Body of pancreas (tissue), 4 donors: Measurements from ENCODE around the gene NDUFV3. TPM values are rescaled to one million over a fixed set of nuclear protein-coding genes. Genes with fewer than 3 reads are reported as not detected.
"Not testable (repeated sequence)": the region's sequence is repeated elsewhere in the genome, so short reads cannot be mapped to it uniquely, and the experiment has no call there.

Source experiments
- ATAC-seq: fragments of 150-250 bp; one replicate; pipeline ENCODE4 v1.9.1; 2016
- DNase-seq, 4 donors: peaks; one replicate each; pipeline ENCODE4 v3.0.0-alpha.2; 2019
- H3K27ac ChIP-seq, 4 donors: fragments of 200-600 bp; sonication (generic); 1 replicate in 3 of 4; 2 replicates in 1 of 4; pipeline versions ENCODE4 v1.5.1 to v1.6.1; 2016 to 2019; ENCODE audit warnings: mild to moderate bottlenecking in 1 of 4, mixed read lengths in 1 of 4, moderate library complexity in 1 of 4
- H3K27me3 ChIP-seq, 2 donors: fragments of 200-600 bp; sonication (generic); one replicate each; pipeline ENCODE4 v1.6.0; 2016; ENCODE audit warnings: mild to moderate bottlenecking in 1 of 2
- H3K36me3 ChIP-seq, 2 donors: fragments of 200-600 bp; sonication (generic); replicated peaks in 1 of 2; 2 replicates each; pipeline ENCODE4 v1.5.1; 2016; ENCODE audit warnings: low read depth in 2 of 2; ENCODE audit not compliant: insufficient read depth in 1 of 2
- H3K4me1 ChIP-seq: fragments of 200-600 bp; sonication (generic); one replicate; pipeline ENCODE4 v1.6.0; 2016
- H3K4me3 ChIP-seq, 2 donors: fragments of 200-600 bp; sonication (generic); 1 replicate in 1 of 2; 2 replicates in 1 of 2; pipeline ENCODE4 v1.5.1; 2016 to 2019
- H3K9me3 ChIP-seq, 3 donors: fragments of 200-600 bp; sonication (generic); 1 replicate in 2 of 3; 2 replicates in 1 of 3; pipeline ENCODE4 v1.5.1; 2016
- POLR2A ChIP-seq, 3 donors: fragments of 450-650 bp; IDR thresholded peaks; one replicate each; pipeline ENCODE4 v1.6.1; 2016; ENCODE audit warnings: antibody characterized with exemption in 3 of 3, mild to moderate bottlenecking in 2 of 3
- WGBS, 2 donors: methylation state at CpG; one replicate each; pipeline ENCODE4 v1.1.5; 2017; 5-methylcytosine and 5-hydroxymethylcytosine counted together
- intact Hi-C: fragments of 100-400 bp; cut with DNase I; formaldehyde crosslinking; loops from one replicate; pipeline ENCODE4 v1.15.1; 2023
- total RNA-seq, 2 donors: library from RNA; depleted of rRNA; stranded (reverse); fragments of >200 nt; gene quantifications; one replicate each; pipeline ENCODE4 v1.1.0, GENCODE V29; 2016
- TF ChIP-seq, protein P1 (sequence below), 7 experiments: fragments of 450-650 bp in 4 of 7; fragments of 200-600 bp in 3 of 7; sonication (generic) in 3 of 7; IDR thresholded peaks; one replicate each; pipeline ENCODE4 v1.5.1; 2016 to 2019; ENCODE audit warnings: antibody characterized with exemption in 7 of 7

Gene NDUFV3
- total RNA-seq, 2 donors from 2014 or later = 42.3 to 55.0 TPM

DNA sequence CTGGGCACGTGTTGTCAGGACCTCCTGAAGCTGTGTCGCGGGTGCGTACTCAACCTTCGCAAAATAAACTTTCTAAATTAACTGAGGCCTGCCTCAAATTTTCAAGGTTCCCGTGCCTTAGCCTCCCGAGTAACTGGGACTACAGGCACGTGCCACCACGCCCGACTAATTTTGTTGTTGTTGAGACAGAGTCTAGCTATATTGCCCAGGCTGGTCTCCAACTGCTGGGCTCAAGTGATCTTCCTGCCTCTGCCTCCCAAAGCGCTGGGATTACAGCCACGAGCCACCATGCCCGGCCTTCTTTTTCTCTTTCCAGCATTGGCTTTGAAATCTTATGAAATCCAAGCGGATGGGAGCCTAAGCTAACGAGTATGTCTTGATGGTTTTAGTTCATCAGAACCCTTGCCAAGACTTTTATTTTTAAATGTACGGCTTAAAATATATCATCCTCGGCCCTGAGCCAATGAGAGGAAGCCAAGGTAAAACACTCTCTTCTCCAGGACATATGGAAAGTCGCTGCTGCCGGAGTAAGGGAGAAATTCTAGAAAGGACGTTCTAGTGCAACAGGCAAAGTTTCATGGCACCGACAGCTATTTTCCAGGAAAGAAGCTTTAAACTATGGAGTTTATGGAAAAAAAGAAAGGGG lies 45.0 kb downstream of the NDUFV3 start:
- ATAC-seq (no peak), DNase-seq (no peak)
- peaks cover 23% of the 10 kb centered on the region for H3K4me1 ChIP-seq
- H3K27me3 ChIP-seq = no peaks in the 10 kb centered on the region
- no peaks in the 10 kb centered on the region for H3K9me3 ChIP-seq
- no peak overlapping the region for H3K27ac ChIP-seq
- 91 to 93% methylated on average over 21 of the region's 21 CpGs for WGBS, 2 donors
- intact Hi-C loops = loop anchor here (10.0 kb wide), 1 partner anchor 47 kb away; no protein-coding TSS in a partner anchor
- no peaks in the 10 kb centered on the region for H3K36me3 ChIP-seq
- TF ChIP-seq POLR2A (IDR thresholded peaks at IDR 0.05) = no peak
- no peak overlapping the region for H3K4me3 ChIP-seq

DNA sequence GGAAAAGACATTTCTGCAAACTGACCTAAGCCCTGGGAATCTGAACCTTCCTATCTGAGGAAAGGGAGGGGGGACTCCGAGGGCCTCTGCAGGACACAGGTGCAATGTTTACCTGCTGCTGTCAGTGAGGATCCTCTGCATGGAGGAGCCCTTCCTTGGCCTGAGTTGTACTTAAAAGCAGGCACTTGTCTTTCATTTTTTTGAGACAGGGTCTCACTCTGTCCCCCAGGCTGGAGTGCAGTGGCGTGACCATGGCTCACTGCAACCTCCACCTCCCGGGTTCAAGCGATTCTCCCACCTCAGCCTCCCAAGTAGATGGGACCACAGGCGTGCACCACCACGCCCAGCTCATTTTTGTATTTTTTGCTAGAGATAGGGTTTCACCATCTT lies 45.5 kb downstream of the NDUFV3 start:
- not testable (repeated sequence) for H3K4me3 ChIP-seq, H3K9me3 ChIP-seq, ATAC-seq, DNase-seq, H3K27me3 ChIP-seq, H3K36me3 ChIP-seq, H3K27ac ChIP-seq
- H3K4me1 ChIP-seq = peaks cover 21% of the 10 kb centered on the region
- intact Hi-C loops = loop anchor here (10.0 kb wide), 1 partner anchor 46 kb away; no protein-coding TSS in a partner anchor
- WGBS, 2 donors = 84 to 90% methylated on average over 6 of the region's 6 CpGs

DNA sequence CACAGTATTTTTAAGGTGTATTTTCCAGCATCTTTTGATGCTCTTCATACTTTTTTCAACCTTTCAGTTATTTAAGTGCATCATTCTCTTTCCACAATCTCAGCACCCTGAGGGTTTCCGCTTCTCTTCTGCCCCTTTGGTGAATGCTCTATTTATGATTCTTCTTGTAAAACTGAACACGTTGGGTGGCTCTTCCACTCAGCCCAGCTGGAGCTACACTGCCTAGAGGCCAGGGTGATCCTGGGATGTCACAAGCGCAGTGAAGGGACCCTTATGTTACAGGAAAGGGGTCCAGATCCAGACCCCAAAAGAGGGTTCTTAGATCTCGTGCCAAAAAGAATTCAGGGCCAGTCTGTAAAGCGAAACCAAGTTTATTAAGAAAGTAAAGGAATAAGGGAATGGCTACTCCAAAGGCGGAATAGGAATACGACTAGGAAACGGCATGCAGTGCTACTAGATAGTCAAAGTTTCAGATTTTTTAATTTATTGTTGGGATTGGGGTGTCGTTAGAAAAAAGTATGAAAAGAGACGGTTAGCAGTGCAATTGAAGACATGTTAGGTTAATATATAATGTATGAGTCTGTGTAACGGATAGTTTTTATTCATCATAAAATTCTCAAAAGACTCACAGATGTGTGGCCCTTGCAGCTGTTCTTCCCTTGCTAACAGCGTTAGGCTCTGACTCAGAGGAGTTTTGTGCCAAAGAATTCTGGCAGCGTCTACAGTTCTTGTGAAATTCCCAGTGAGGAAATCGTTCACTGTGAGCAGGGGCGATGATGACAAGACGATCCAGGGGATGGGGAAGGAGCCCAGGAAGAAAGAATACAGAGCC lies 46.7 kb downstream of the NDUFV3 start:
- TF ChIP-seq, protein P1, sequence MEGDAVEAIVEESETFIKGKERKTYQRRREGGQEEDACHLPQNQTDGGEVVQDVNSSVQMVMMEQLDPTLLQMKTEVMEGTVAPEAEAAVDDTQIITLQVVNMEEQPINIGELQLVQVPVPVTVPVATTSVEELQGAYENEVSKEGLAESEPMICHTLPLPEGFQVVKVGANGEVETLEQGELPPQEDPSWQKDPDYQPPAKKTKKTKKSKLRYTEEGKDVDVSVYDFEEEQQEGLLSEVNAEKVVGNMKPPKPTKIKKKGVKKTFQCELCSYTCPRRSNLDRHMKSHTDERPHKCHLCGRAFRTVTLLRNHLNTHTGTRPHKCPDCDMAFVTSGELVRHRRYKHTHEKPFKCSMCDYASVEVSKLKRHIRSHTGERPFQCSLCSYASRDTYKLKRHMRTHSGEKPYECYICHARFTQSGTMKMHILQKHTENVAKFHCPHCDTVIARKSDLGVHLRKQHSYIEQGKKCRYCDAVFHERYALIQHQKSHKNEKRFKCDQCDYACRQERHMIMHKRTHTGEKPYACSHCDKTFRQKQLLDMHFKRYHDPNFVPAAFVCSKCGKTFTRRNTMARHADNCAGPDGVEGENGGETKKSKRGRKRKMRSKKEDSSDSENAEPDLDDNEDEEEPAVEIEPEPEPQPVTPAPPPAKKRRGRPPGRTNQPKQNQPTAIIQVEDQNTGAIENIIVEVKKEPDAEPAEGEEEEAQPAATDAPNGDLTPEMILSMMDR (IDR thresholded peaks at IDR 0.05) = no peak
- no peak for TF ChIP-seq POLR2A (IDR thresholded peaks at IDR 0.05)
- intact Hi-C loops = loop anchor here (10.0 kb wide), 1 partner anchor 45 kb away; no protein-coding TSS in a partner anchor
- peaks cover 15% of the 10 kb centered on the region for H3K4me1 ChIP-seq
- peak overlapping the region in 3 of 4 donors; percentile 36 to 58 (median 56) for H3K27ac ChIP-seq
- ATAC-seq = peak; percentile 98
- no peaks in the 10 kb centered on the region for H3K36me3 ChIP-seq
- WGBS, 2 donors = 51 to 52% methylated on average over 16 of the region's 16 CpGs
- H3K9me3 ChIP-seq = no peaks in the 10 kb centered on the region
- H3K4me3 ChIP-seq = no peak overlapping the region
- no peaks in the 10 kb centered on the region for H3K27me3 ChIP-seq
- DNase-seq = peak; percentile 81 to 90 (median 86)

DNA sequence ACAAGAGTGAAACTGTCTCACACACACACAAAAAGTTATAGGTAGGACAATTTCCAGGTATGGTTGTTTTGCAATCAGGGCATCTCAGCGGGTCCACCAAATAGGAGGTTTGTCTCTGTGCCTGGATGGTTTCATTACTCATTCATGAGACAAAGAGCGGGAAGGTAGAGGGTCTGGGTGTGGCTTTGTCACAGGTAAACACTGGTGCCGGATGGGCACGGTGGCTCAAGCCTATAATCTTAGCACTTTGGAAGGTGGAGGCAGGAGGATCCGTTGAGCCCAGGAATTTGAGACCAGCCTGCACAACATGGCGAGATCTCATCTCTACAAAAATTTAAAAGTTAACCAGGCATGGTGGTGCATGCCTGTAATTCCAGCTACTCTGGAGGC lies 48.6 kb downstream of the NDUFV3 start:
- no peak for DNase-seq
- TF ChIP-seq POLR2A (IDR thresholded peaks at IDR 0.05) = no peak
- TF ChIP-seq, protein P1 (IDR thresholded peaks at IDR 0.05) = no peak
- intact Hi-C loops = no loop called here
- ATAC-seq = no peak
- WGBS, 2 donors = 82 to 86% methylated on average over 4 to 6 of the region's 6 CpGs
- no peaks in the 10 kb centered on the region for H3K36me3 ChIP-seq
- H3K27ac ChIP-seq = no peak overlapping the region
- no peaks in the 10 kb centered on the region for H3K9me3 ChIP-seq
- H3K4me3 ChIP-seq = no peak overlapping the region
- H3K4me1 ChIP-seq = peaks cover 15% of the 10 kb centered on the region
- no peaks in the 10 kb centered on the region for H3K27me3 ChIP-seq

DNA sequence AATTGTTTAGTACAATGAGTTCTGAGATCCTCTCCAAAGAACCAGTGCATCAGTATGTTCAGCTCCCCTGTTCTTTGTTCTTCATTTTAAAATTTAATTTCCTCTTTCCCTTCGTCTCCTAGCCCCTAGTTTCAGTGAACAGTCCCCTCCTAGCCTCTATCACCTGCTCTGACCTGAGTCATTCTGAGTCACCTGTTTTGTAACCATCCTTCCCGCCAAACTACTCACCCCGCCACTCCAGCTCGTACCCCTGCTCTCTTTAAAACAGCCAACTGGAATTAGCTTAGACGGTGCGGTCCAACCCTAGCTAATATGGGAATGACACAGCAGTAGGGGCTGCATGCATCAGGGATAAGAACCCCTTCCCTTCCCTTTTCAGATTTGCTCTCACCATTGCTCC lies 49.1 kb downstream of the NDUFV3 start:
- DNase-seq = no peak

DNA sequence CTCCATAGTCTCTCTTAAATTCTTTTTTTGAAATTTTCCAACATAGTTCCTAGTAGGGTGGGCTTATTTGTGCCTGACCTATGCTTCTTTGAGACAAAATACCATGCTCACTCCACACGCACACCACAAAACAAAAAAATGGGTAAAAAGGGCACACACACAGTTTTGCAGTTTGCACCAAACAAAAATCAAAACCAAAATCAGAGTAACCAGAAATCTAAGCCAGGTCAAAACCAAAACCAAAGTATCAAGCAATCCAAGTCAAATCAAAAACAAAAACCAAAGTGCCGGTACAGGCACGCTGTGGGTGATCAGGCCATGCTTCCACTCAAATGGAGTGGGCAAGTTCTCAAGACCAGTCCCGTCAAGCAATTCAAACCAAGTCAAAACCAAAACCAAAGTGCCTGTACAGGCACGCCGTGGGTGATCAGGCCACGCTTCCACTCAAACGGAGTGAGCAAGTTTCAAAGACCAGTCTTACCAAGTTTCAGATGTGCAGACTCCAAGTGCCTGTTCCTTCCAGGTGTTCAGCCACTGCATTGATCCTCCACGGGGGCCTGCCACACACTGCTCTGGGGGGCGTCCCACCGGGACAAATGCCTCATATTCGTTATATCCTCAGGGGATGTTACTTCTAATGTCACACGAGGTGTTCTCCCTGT lies 56.1 kb downstream of the NDUFV3 start:
- H3K4me1 ChIP-seq, H3K4me3 ChIP-seq, intact Hi-C loops, H3K9me3 ChIP-seq, H3K27ac ChIP-seq, ATAC-seq, H3K27me3 ChIP-seq, H3K36me3 ChIP-seq, DNase-seq: not testable (repeated sequence)
- WGBS, 2 donors = 73 to 91% methylated on average over 10 to 13 of the region's 13 CpGs

More for the DNA sequence above, 49.1 kb downstream of the NDUFV3 start:
- Histone ChIP-seq H3K4me1 (peaks cover 15% of the 10 kb centered on the region), H3K36me3 (no peaks in the 10 kb centered on the region), H3K27ac (no peak overlapping the region), H3K27me3 (no peaks in the 10 kb centered on the region), H3K9me3 (no peaks in the 10 kb centered on the region), H3K4me3 (no peak overlapping the region)
- 66 to 79% methylated on average over 6 of the region's 6 CpGs for WGBS, 2 donors
- intact Hi-C loops = no loop called here
- ATAC-seq = no peak
- no peak for TF ChIP-seq POLR2A (IDR thresholded peaks at IDR 0.05)
- TF ChIP-seq, protein P1 (IDR thresholded peaks at IDR 0.05) = no peak

DNA sequence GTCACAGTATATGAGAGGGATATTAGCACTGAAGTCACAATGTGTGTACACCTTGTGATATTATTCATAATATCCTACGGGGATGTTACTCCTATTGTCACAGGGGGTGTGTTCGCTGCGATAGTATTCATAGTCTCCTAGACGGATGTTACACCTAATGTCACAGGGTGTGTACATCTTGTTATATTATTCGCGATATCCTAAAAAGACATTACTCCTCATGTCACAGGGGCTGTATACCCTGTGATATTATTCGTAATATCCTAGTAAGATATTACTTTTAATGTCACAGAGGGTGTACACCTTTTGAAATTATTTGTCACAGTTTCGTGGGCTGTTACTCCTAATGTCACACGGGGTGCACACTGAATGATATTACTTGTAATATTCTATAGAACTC lies 58.1 kb downstream of the NDUFV3 start:
- intact Hi-C loops, H3K4me1 ChIP-seq, H3K27me3 ChIP-seq, DNase-seq, H3K9me3 ChIP-seq, H3K27ac ChIP-seq, H3K36me3 ChIP-seq, ATAC-seq, H3K4me3 ChIP-seq: not testable (repeated sequence)
- WGBS, 2 donors = 92 to 93% methylated on average over 9 of the region's 9 CpGs
